Dedifferentiated amniotic fluid mesenchymal stem cell (primary cell): Measurements from ENCODE around the gene KERA.

Experiments used
- DNase-seq: peaks from one replicate; pipeline ENCODE4 v3.0.0-alpha.2; 2016; ENCODE audit errors: extremely low spot score

KERA gene

DNA sequence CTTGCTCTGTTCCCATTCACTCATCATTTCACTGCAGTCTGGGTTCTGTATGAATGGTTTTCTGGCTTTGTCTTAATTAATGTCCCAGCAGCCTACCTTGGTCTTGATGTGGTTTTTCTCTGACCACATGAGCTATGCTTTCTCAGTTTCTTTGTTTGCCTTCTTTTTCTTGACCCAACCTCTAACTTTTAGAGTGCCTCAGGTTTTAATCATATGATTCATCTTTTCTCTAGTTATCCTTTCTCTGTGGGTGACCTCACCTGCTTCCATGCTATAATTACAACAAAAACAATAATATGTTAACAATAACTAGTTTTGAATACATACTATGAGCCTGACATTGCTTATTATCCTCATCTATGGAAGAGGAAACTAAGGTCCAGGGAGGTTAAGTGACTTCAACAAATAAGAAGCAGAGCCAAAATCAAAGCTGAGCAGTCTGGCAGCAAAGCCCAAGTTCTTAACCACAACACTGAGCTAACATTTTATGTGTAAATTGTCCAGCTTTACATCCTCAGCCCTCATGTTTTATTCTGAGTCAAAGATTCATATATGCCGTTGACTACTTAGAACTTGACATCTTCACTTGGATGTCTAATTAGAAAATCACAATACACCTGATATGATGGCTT is 48.4 kb downstream of the KERA start:
- no peak for DNase-seq

- no peak for DNase-seq
Observed at GRCh38 chr12:91007531-91008290, 50.1 kb downstream of the KERA start.

DNA sequence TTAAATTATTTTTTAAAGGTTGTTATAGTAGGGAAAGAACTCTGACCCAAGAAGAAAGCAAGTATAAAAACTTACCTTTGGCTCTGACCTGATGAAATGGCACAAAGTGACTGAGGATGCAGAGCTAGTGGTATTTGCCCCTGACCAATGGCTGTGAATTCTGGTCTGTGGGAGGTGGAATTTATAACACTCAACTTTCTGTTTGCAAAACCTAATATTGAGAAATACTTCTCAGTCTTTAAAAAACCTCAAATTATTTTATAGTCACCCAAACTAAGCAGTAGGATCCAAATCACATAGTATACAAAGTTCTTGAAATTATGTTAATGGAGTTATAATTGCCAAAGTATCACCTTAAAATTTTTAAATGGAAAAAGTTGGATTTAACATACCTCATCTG is 53.0 kb downstream of the KERA start, which contains the start of gene EPYC:
TSS of gene EPYC (minus strand) at position 101 of the 400 bp plus-strand sequence. CDS start 2,407 bp downstream, outside the sequence.
- DNase-seq: no peak

DNA sequence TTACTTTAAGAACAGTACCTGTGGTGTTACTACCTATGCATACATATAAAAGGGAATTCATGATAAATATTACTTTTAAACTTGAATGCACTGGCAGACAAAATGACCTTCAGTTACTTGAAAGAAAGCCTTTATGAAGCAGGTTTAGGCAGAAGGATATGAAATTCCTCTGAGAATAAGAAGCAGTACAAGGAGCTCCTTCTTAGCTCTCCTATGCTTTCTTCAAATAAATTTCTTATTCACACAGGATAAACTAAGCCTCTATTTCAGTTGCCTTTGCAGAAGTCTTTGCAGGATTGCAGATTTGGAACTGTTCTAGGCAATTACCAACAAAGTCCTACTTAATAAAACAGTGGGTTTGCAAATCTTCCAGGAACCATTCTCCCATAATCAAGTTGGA is 54.1 kb downstream of the KERA start:
- no peak for DNase-seq

GRCh38 chr12:91001306-91001705 is 56.5 kb downstream of the KERA start:
- no peak for DNase-seq
